Measurements from ENCODE around the gene PWWP2A.

DNA sequence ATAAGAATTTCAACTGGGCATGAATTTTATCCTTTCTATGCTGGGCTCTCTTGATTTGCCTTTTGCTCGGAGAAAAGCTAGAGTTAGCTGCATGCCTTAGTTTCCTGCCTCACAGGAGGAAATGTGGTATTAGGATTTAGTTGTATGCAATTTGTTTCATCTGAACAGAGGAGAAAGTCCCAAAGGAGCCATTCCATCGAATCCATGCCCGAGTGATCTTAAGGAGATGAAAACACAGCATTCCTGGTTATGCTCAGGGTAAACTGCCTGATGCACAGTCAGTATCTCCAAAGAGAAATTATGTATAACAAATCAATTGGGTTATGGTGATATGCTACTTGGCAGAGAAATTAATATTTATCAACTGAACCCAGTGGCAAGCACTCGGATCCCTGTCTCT lies 59.2 kb downstream of the PWWP2A start:
- TF ChIP-seq, protein P1, sequence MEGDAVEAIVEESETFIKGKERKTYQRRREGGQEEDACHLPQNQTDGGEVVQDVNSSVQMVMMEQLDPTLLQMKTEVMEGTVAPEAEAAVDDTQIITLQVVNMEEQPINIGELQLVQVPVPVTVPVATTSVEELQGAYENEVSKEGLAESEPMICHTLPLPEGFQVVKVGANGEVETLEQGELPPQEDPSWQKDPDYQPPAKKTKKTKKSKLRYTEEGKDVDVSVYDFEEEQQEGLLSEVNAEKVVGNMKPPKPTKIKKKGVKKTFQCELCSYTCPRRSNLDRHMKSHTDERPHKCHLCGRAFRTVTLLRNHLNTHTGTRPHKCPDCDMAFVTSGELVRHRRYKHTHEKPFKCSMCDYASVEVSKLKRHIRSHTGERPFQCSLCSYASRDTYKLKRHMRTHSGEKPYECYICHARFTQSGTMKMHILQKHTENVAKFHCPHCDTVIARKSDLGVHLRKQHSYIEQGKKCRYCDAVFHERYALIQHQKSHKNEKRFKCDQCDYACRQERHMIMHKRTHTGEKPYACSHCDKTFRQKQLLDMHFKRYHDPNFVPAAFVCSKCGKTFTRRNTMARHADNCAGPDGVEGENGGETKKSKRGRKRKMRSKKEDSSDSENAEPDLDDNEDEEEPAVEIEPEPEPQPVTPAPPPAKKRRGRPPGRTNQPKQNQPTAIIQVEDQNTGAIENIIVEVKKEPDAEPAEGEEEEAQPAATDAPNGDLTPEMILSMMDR (IDR thresholded peaks at IDR 0.05; ENCODE audit: low read length), result no peak
- no peak for TF ChIP-seq EZH2 (IDR thresholded peaks at IDR 0.05; ENCODE audit: borderline replicate concordance, low read length)
